ENCODE results near the gene NPSR1.

The NPSR1 gene

GRCh38 chr7:34664755-34665154 is 6.7 kb downstream of the NPSR1 start:
- no peak for TF ChIP-seq CTCF (IDR thresholded peaks at IDR 0.05; ENCODE audit: unreplicated experiment in 3 of 3)
- Mint-ChIP-seq H3K9me3 (no peaks in the 10 kb centered on the region), H3K36me3 (ENCODE audit: low read depth) (no peaks in the 10 kb centered on the region), H3K4me1 (peaks cover 20% of the 10 kb centered on the region), H3K27ac (no peak overlapping the region), H3K27me3 (ENCODE audit: low read depth) (peaks cover 17% of the 10 kb centered on the region), H3K4me3 (no peak overlapping the region)

GRCh38 chr7:34672430-34672829 is 14.4 kb downstream of the NPSR1 start:
- H3K4me3 Mint-ChIP-seq = no peak overlapping the region
- no peaks in the 10 kb centered on the region for H3K36me3 Mint-ChIP-seq (ENCODE audit: low read depth)
- H3K27ac Mint-ChIP-seq = no peak overlapping the region
- no peak for TF ChIP-seq CTCF (IDR thresholded peaks at IDR 0.05; ENCODE audit: unreplicated experiment in 3 of 3)
- H3K9me3 Mint-ChIP-seq = no peaks in the 10 kb centered on the region
- H3K4me1 Mint-ChIP-seq = no peaks in the 10 kb centered on the region
- H3K27me3 Mint-ChIP-seq (ENCODE audit: low read depth) = peaks cover 2% of the 10 kb centered on the region

GRCh38 chr7:34673066-34673465 is 15.0 kb downstream of the NPSR1 start:
- Mint-ChIP-seq H3K9me3 (no peaks in the 10 kb centered on the region), H3K27ac (no peak overlapping the region), H3K4me1 (no peaks in the 10 kb centered on the region), H3K27me3 (ENCODE audit: low read depth) (no peaks in the 10 kb centered on the region), H3K4me3 (no peak overlapping the region), H3K36me3 (ENCODE audit: low read depth) (no peaks in the 10 kb centered on the region)
- no peak for TF ChIP-seq CTCF (IDR thresholded peaks at IDR 0.05; ENCODE audit: unreplicated experiment in 3 of 3)

GRCh38 chr7:34675749-34676374 is 17.8 kb downstream of the NPSR1 start:
- TF ChIP-seq CTCF (IDR thresholded peaks at IDR 0.05; ENCODE audit: unreplicated experiment in 3 of 3) = peak; percentile 38 to 52 (median 40)
- Mint-ChIP-seq H3K4me1 (no peaks in the 10 kb centered on the region), H3K36me3 (ENCODE audit: low read depth) (no peaks in the 10 kb centered on the region), H3K9me3 (no peaks in the 10 kb centered on the region), H3K4me3 (no peak overlapping the region), H3K27me3 (ENCODE audit: low read depth) (no peaks in the 10 kb centered on the region), H3K27ac (no peak overlapping the region)

GRCh38 chr7:34677491-34677890 is 19.5 kb downstream of the NPSR1 start:
- no peak for TF ChIP-seq CTCF (IDR thresholded peaks at IDR 0.05; ENCODE audit: unreplicated experiment in 3 of 3)
- Mint-ChIP-seq H3K4me1 (no peaks in the 10 kb centered on the region), H3K27ac (no peak overlapping the region), H3K9me3 (no peaks in the 10 kb centered on the region), H3K36me3 (ENCODE audit: low read depth) (no peaks in the 10 kb centered on the region), H3K4me3 (no peak overlapping the region), H3K27me3 (ENCODE audit: low read depth) (no peaks in the 10 kb centered on the region)

GRCh38 chr7:34687529-34687928 is 29.5 kb downstream of the NPSR1 start:
- H3K27ac Mint-ChIP-seq = no peak overlapping the region
- no peaks in the 10 kb centered on the region for H3K4me1 Mint-ChIP-seq
- no peaks in the 10 kb centered on the region for H3K36me3 Mint-ChIP-seq (ENCODE audit: low read depth)
- no peak for TF ChIP-seq CTCF (IDR thresholded peaks at IDR 0.05; ENCODE audit: unreplicated experiment in 3 of 3)
- H3K9me3 Mint-ChIP-seq = peaks cover 14% of the 10 kb centered on the region
- H3K4me3 Mint-ChIP-seq = no peak overlapping the region
- no peaks in the 10 kb centered on the region for H3K27me3 Mint-ChIP-seq (ENCODE audit: low read depth)

All from nephron (organoid).